ENCODE data around the gene ECE2. TPM values are rescaled to one million over a fixed set of nuclear protein-coding genes. Genes with fewer than 3 reads are reported as not detected.

ECE2 gene
- total RNA-seq, 4 donors from 2014 or later = not detected

DNA sequence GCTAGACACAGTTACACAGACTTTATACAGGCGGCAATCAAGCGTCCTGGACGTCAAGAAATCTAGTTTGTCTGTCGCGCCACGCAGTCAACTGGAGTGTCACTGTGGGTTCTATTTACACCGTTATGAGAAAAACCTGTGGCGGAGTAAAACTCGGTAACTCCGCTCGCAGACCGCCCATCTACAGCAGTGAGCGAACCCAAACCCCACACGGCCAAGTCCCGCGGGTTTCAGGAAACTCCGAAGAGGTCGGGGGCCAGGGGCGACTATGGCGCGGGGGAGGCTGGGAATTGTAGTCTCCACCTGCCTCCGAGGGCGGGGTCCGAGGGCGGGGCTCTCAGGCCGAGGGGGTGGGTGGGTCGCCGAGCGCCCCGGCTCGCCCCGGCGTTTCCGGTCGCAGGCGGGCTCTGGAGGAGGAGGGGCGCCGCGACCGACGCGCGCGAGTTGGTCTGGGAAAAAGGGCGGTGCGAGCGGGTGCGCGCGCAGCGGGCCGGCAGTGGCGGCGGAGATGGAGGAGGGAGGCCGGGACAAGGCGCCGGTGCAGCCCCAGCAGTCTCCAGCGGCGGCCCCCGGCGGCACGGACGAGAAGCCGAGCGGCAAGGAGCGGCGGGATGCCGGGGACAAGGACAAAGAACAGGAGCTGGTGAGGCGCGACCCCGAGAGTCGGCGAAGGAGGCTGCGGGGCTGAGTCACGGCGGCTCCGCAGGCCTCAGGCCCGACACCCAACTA is 23.1 kb downstream of the ECE2 start, which contains the start of gene PSMD2:
TSS of gene PSMD2 (plus strand) at position 483 of the 729 bp plus-strand sequence. CDS start at position 509, 26 bp downstream.
- peak within 1 kb of the TSS; percentile 63 to 91 (median 84) for H3K27ac ChIP-seq
- 0 to 1% methylated on average over 60 to 67 of the region's 78 CpGs for WGBS, 2 donors
- H3K4me3 ChIP-seq = peak within 1 kb of the TSS; percentile 66 to 90 (median 86)
- DNase-seq (ENCODE audit: low spot score in 2 of 2) = peak; percentile 92 to 94
- no peaks in the 10 kb centered on the region for H3K9me3 ChIP-seq
- peaks cover 3 to 22% (median 10%) of the 10 kb centered on the region in 4 donors for H3K4me1 ChIP-seq
- peaks cover 4 to 34% (median 21%) of the 10 kb centered on the region in 3 donors for H3K36me3 ChIP-seq
- TF ChIP-seq EP300 (IDR thresholded peaks at IDR 0.05) (peak; percentile 22 to 80), POLR2A (IDR thresholded peaks at IDR 0.05) (peak; percentile 21 to 77)
- TF ChIP-seq, protein P1, sequence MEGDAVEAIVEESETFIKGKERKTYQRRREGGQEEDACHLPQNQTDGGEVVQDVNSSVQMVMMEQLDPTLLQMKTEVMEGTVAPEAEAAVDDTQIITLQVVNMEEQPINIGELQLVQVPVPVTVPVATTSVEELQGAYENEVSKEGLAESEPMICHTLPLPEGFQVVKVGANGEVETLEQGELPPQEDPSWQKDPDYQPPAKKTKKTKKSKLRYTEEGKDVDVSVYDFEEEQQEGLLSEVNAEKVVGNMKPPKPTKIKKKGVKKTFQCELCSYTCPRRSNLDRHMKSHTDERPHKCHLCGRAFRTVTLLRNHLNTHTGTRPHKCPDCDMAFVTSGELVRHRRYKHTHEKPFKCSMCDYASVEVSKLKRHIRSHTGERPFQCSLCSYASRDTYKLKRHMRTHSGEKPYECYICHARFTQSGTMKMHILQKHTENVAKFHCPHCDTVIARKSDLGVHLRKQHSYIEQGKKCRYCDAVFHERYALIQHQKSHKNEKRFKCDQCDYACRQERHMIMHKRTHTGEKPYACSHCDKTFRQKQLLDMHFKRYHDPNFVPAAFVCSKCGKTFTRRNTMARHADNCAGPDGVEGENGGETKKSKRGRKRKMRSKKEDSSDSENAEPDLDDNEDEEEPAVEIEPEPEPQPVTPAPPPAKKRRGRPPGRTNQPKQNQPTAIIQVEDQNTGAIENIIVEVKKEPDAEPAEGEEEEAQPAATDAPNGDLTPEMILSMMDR (IDR thresholded peaks at IDR 0.05) = peak in 1 of 5 experiments; percentile 20
- H3K27me3 ChIP-seq = no peaks in the 10 kb centered on the region

DNA sequence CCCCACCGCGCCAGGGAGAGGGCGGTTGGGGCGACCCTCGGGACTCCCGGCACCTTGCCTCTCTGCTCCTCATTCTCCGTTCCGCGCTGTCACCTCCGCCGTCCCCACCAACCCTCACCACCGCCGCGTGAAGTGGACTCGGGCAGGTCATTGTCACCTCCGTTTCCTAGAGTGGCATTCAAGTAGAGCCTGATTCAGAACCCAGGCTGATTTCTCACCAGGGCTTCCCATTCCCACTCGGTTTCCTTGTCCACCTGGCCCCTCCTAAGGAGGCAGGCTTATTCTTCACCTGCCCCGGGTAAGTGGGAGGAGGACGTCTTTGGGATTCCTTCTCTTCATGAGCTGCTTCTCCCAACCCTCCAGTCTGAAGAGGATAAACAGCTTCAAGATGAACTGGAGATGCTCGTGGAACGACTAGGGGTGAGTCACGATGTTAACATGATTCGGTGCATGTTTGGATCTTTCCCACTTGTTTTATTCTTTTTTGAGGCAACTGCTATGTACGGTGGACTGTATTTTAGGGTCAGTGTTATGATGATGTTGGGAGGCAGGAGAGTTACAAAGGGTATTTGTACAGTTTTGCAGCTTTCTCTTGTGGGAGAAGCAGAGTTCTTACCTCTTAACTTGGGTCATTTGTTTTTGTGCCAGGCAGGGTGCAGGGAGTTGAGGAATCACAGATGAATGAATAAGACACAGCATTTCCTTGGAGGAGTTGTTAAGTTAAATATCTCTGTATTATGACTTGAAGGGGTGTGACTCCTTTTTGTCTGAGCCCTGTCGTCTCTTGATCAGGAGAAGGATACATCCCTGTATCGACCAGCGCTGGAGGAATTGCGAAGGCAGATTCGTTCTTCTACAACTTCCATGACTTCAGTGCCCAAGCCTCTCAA is 23.9 kb downstream of the ECE2 start:
- no peak for TF ChIP-seq EP300 (IDR thresholded peaks at IDR 0.05)
- TF ChIP-seq, protein P1 (IDR thresholded peaks at IDR 0.05) = no peak
- TF ChIP-seq POLR2A (IDR thresholded peaks at IDR 0.05) = no peak
- Histone ChIP-seq H3K36me3 (peaks cover 4 to 42% (median 25%) of the 10 kb centered on the region in 3 donors), H3K4me1 (peaks cover 3 to 22% (median 10%) of the 10 kb centered on the region in 4 donors), H3K27ac (peak overlapping the region in 3 of 4 donors; percentile 71 to 85 (median 83)), H3K9me3 (no peaks in the 10 kb centered on the region), H3K27me3 (no peaks in the 10 kb centered on the region), H3K4me3 (peak overlapping the region; percentile 66 to 90 (median 86))
- 14 to 15% methylated on average over 29 of the region's 29 CpGs for WGBS, 2 donors
- DNase-seq (ENCODE audit: low spot score in 2 of 2) = no peak

DNA sequence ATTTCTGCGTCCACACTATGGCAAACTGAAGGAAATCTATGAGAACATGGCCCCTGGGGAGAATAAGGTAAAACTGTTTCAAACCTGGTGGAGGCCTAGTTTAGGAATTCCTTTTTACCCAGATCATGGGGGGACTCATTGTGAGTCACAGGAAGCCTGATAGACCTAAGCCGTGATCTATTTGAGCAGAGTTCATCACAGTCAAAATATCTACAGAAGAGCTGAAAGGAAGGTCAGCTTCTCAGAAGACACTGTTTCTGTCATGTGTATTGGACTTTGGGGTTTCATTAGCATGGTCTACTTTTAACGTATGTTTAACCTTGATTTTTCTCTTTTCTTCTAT is 24.5 kb downstream of the ECE2 start:
- DNase-seq (ENCODE audit: low spot score in 2 of 2) = no peak
- Histone ChIP-seq H3K36me3 (peaks cover 4 to 48% (median 25%) of the 10 kb centered on the region in 3 donors), H3K27ac (no peak overlapping the region), H3K4me3 (peak overlapping the region in 1 of 4 donors; percentile 90), H3K9me3 (no peaks in the 10 kb centered on the region), H3K4me1 (peaks cover 3 to 22% (median 10%) of the 10 kb centered on the region in 4 donors), H3K27me3 (no peaks in the 10 kb centered on the region)
- TF ChIP-seq EP300 (IDR thresholded peaks at IDR 0.05) (no peak), POLR2A (IDR thresholded peaks at IDR 0.05) (no peak)
- TF ChIP-seq, protein P1 (IDR thresholded peaks at IDR 0.05) = no peak
- whole genome bisulfite sequencing, 2 donors = 73 to 74% methylated on average over 3 of the region's 3 CpGs

DNA sequence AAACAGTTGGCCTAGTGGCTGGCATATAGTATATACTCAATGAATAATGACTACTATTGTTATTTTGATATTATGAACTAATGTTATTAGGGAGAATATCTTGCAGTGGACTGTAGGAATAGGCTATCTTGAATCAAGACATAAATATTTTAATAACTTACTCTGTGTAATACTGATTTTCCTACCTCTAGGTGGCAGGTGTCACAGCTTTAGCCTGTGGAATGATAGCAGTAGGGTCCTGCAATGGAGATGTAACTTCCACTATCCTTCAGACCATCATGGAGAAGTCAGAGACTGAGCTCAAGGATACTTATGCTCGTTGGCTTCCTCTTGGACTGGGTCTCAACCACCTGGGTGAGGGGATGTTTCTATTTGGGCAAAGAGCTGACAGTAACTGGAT is 29.8 kb downstream of the ECE2 start:
- DNase-seq (ENCODE audit: low spot score in 2 of 2) = no peak
- TF ChIP-seq EP300 (IDR thresholded peaks at IDR 0.05) = no peak
- TF ChIP-seq, protein P1 (IDR thresholded peaks at IDR 0.05) = no peak
- no peak for TF ChIP-seq POLR2A (IDR thresholded peaks at IDR 0.05)
- Histone ChIP-seq H3K27ac (no peak overlapping the region), H3K27me3 (no peaks in the 10 kb centered on the region), H3K36me3 (peaks cover 4 to 93% (median 25%) of the 10 kb centered on the region in 3 donors), H3K4me1 (peaks cover 0 to 5% (median 2%) of the 10 kb centered on the region in 4 donors), H3K4me3 (no peak overlapping the region), H3K9me3 (no peaks in the 10 kb centered on the region)
- 67% methylated on average over 1 of the region's 1 CpG; no CpG with 5 or more reads in 1 of the 2 donors for WGBS, 2 donors

Data from tibial nerve (tissue), 4 donors.